AML-193 (cell line): ENCODE results near the gene FLT4.

Experiments
- DNase-seq, 2 experiments: peaks; one replicate each; lab custom pipeline; 2025; lab: John Stamatoyannopoulos, UW

Gene FLT4

DNA sequence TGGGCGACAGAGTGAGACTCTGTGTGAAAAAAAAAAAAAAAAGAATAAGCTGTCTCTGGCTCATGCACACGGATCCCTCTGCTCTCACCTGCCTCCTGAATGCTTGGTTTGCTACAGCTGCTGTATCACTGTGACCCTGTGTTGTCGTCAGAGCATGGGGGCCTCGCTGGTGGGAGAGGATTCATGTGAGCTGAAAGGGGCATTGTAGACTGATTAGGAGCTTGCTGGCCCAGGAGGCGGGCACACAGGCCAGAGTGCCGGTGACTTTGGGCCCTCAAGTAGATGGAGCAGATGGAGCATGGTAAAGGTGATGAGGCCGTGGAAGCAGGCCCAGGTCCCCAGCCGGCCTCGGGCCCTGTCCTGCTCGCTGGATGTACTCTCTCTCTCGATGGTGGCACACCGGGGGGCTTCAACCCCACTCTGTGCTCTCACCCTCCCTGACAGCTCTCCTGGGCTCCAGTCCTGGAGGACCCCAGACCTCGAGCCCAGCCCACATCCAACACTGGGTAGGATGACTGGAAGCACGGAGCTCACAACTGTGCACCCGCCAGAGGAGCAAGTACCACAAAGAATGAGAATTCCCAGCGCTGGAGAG, 7.1 kb downstream of the FLT4 start:
- DNase-seq, result no peak

DNA sequence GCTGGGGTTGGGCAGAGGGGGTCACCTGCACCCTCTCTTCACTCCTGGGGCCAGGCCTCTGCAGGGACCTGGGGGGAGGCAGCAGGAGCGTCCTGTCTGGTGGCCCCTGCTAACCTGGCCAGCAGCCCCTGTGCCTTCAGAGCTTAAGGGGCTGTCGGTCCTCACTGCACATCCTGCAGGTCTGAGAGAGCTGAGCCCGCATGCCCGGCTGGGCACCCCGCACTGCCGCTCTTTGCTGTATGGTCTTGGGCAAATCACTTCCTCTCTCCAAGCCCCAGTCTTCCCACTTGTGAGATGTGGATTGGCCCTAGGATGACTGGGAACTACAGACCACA, 7.9 kb downstream of the FLT4 start:
- DNase-seq, result no peak

DNA sequence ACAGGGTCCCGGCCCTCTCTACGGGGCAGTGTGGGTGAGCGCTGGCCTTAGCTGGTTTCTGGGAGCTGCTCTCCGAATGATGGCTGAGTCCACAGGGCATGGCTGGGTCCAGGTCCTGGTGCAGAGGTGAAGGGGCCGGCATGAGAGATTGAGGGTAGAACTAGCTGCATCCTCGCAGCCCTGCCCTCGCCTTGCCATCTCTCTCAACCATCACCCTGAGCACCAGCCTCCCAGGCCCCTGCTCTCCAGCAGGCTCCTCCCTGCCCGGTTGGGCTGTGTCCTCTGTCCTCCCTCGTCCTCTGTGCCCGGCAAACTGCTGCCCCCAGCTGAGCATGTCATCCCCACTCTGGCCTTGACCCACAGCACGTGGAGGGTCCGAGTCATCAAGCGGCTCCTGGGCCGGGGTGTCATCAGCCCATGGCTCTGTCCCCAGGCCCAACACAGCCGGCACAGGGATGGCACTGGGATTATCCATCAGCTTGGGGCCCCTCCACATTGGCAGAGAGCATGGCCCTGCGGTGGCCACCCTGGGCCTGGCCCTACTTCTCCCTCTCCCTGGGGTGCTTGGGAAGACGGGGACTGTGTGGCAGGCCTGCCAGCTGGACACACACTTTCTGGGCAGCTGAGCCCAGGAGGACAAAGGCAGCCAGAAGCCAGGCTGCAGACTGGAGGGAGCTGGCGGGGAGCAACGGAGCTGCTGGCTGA, 8.4 kb downstream of the FLT4 start:
- no peak for DNase-seq

DNA sequence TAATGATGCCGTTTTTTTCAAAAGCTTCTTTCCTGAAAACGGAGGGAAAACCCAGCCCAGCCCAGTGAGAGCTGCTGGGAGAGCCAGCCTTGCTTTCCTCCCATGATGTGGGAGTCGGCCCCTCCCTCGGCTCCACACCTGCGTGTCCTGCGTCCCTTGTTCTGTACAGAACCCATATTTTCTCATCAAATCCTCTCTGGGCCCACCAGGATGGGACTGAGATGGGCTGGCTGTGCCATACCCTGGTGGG, 8.9 kb downstream of the FLT4 start:
- no peak for DNase-seq

DNA sequence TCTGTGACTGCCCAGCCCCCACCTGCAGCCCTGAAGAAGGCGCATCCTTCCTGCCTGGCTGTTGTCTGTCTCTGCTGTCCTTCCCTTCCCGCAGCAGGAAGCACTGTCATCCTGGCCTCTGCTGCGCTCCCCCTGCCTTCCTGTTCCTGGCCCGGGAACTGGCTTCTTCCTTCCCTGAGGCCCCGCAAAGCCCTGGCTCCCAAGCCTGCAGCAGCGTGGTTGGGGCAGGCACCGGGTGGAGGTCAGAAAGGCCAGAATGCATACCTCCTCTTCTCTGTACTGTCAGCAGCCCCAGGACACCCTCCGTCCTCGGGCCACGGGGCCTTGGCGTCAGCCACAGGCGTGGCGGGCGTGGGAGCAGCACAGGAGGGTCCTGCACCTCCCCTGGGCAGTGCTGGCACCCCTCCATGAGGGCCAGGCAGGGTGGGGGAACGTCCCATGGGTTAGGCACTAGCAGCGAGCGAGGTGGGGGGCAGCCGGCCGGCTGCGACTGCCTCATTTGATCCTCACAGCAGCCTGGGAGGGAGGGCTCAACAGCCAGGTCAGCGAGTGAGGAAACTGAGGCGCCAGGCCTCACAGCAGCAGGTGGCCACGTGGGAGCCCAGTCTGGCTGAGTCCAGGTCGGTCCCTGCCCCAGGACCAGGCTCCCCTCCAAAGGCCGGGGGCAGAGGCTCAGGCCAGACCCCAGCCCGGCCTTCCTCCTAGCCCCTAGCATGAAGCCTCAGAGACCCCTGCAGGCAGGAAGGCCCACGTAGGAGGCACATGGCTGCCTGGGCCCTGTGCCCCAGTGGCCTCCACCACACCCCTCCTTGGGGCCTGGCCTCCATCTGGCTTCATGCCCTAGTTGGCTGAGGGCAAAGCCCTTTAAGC, 9.4 kb downstream of the FLT4 start:
- DNase-seq, result no peak

DNA sequence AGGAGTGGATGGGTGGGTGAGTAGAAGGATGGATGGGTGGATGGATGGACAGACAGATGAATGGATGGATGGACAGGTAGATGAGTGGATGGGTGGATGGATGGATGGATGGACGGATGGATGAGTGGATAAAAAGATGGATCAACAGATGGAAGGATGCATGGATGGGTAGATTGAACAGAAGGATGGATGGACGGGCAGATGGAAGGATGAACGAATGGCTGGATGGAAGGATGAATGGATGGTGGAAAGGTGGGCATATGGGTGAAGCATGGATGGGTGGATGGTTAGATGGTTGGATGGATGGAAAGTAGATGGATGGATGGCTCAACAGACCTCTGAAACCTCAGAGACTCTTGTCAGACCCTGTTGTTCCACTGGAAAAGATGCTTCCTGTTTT, 10.1 kb downstream of the FLT4 start:
- DNase-seq, result no peak

DNA sequence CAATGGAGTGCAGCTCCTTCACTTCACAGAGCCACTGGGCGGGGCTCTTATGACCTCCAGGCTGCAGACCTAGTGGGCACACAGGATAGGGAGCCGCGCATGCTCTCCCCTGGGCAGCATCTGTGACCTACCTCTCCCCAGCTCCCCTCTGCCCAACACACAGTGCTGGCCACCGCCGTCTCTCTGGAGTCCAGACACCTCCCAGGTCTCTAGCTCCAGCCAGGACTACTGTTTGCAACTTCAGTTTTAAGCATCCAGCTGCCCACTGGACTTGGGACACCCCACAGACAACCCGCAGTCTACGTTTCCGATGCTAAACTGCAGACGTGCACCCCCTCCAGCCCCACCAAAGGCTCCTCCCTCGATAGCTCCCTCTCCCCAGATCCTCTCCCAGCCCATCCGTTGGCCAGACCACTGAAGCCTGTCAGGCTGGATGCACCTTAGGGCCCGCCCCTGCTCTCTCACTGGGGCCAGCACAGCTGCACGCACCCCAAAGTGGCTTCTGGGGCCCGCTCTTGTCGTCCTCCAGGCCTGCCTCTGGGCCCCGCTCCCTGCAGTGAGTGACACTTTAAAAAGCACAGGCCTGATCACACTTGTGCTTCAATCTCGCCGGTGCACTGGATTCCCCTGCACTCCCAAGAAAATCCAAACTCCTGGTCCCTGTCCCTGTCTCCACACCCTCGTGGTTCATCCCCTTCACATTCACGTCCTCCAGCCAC, 11.3 kb downstream of the FLT4 start:
- no peak for DNase-seq

DNA sequence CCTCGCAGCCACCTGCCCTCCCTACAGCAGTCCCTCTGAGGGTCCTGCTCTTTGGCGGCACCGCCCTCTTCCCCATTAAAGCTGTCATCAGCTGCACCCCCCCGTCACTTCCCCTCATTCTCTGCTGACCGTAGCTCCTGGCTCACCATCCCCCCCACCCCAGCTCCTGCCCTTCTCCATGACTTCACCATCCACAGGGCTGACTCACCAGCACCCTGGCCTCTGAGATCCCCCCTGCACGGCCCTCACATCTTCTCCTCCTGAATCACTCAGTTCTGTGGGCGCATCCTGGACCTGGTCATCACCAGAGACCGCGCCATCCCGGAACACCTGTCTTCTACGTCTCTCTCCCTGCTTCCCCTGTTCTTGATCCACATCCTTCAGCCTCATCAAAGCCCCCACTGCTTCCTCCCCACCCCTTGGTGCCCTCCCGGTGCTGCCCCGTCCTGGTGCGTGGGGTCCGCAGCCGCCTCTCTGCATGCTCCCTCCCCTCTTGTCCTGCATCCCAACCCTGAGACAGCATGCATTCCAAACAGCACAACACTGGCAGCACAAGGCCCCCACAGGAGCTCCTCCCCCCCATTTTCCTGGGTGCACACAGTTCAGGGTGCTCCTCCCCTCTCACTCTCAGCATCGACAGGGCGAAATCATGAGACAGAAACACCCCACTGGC, 12.9 kb downstream of the FLT4 start:
- no peak for DNase-seq

DNA sequence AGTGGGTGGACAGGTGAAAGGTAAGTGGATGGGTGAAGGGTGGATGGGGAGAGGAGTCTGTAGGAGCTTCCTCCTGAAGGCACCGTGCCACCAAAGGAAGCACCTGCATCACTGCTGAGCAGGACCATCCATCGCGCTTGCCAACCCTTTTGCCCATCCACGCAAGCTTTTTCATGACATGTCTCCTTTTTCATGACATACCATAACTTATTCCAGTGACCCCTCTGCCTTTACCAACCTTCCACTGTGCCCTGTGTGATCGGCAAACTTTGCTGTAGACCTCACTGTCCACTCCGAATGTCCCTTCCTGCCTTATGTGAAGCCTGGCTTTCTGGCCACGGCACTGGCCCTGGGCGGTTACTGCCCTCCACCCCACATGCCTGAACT, 13.4 kb downstream of the FLT4 start:
- no peak for DNase-seq

DNA sequence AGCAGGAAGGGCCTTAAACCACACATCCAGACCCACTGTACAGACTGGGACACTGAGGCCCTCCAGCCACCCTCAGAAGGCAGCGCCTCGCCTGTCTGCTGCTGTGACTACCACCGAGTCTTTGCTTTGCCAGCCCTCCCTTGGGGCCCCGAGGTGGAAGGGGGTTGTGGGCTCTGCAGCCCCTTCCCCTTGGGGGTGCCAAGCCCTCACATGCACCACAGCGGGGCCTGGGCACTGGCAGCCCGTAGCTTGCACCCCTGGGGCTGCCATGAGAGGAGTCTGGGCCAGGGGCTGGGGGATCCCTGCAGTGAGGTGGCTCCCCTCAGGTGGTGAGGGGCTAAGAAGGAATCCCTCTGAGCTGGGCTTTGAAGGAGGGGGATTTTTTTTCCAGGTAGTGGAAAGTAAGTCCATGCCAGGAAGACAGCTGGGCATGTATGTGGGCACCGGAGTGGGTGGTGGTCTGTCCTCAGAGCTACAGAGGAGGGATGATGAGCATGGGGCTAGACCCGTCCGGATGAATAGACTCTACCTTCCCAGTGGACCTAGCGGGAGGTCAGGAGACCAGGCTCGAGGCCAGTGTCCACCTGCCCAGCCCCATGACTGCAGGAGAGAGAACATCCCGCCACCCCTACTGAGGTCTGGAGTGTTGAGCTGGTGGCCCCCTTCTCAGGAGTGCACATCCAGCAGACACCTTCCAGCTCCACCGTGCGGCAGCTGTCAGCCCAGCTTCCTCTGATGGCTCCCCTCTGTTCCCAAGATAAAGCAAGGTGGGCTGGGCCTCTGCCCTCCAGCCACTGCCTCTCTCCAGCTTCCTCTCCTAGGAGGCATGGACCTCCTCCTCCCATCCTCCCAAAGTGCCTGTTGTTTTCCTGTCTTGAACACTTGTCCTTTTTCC, 15.9 kb downstream of the FLT4 start:
- no peak for DNase-seq

DNA sequence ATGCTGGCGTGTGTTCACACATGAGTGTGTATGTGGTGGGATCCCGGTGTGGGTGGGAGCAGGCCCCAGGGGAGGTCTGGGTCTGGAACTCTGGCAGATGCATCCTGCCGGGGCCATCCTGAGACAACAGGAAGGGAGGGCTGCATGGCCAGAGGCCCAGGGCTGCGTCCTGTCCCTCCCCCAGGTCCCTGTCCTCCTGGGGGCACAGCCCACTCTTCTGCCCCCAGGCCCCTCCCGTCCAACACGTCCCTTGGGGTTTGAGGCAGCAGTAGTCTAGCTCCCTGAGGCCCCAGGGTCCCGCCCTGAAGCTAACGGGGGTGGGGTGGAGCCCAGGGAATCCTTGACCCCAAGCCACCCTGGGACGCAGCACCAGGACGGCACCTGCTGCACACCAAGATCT, 16.6 kb downstream of the FLT4 start:
- DNase-seq, result no peak

DNA sequence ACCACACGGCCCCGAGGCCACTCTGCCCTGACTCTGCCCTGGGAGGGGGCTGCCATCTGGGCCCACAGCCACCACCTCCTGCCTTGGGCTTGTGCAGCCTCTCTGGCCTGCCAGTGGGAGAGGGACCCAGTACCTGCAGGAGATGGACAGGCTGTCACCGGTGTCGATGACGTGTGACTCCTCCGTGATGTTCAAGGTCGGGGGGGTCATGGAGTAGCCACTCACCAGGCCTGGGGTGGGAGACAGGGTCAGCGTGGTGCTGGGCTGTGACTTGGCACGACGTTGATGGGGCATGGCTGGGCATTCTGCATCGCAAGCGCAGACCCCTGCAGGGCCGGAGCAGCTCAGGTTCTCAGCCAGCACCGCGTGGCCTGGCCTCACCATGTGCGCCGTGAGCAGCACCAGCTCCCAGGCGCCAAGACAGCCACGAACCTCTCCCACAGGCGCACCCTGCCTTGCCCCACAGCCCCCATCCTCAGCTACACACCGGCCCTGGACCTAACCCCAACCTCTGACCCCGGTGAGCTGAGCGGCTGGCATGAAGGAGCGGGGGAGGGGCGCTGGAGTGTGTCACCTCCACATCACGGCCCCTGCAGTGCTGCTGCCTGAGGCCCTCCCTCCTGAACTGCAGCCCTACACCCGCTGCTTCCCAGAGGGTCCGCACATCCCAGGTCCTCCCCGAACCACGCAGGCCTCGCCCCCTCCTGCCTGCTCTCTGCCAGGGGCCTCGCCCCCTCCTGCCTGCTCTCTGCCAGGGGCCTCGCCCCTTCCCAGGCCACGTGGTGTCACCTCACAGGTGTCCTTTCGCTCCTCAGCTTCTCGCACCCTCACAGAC, 17.6 kb downstream of the FLT4 start:
- peak; percentile 30 to 39 for DNase-seq

DNA sequence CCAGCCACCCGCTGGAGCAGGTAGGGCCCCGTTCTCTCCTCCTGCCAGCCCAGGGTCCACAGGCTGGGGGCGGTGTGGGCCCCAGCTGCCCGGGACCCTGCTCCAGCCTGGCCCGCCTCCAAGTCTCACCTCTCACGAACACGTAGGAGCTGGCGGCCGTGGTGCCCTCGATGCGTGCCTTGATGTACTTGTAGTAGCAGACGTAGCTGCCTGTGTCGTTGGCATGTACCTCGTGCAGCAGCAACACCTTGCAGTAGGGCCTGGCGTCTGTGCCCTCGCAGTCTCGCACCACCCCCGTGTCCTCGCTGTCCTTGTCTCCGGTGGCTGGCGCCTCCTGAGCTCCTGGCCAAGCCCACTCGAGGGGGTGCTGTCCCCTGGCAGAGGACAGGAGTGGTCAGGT, 19.0 kb downstream of the FLT4 start:
- DNase-seq, result no peak

DNA sequence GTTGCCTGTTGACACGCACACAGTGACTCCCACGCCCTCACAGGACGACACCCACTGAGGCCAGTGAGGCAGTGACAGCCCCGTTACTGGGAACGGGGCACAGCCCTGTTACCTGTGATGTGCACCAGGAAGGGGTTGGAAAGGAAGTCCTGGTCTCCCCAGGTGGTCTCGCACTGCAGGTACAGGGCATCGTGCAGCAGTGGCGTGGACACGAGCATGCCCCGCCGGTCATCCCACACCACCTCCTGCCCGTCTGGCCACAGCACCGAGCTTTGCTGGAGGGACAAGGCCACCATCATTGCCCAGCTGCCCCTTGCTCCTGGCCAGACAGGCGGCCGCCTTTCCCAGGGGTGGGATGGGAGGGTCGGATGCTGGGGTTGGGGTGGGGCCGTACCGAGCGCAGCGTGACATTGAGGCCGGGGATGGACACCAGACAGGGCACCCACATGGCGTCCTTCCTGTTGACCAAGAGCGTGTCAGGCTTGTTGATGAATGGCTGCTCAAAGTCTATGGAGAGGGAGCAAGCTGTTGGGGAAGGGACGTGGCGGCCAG, 19.5 kb downstream of the FLT4 start:
- DNase-seq, result no peak

DNA sequence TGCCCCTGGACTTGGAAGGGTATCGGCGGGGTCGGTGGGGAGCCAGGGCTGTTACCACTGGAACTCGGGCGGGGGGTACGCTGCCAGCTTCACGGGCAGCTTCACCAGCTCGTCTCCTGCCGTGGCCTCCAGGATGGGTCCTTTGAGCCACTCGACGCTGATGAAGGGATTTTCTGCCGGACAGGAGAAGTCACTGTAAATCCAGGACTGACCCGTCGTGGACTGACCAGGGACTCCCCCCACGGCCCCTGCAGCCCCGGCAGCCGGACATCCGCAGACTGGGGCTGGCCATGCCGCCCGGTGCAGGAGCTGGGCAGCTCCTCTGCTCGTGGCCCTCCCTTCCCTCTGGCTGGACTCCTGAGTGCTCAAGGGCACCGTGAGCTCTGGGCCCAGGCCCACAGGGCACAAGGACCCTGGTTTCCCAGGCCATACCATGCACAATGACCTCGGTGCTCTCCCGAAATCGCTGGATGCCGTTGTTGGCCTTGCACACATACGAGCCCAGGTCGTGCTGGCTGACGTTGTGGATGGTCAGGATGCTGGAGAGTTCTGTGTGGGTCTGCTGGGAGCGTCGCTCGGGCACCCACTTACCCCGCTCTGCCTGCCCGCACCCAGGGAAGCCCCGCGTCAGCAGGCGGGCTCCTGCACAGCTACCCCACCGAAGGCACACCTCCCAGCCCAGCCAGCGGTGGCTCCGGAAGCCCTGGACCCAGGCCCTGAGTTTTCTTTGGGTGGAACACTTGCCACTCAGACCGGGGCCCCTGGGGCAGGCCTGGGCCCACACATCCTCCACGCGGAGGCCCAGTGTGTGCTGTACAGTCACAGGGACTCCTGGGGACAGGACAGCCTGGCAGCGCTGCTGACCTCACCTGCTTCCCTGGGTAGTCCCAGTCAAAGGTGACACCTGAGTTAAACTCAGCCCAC, 20.3 kb downstream of the FLT4 start:
- no peak for DNase-seq

DNA sequence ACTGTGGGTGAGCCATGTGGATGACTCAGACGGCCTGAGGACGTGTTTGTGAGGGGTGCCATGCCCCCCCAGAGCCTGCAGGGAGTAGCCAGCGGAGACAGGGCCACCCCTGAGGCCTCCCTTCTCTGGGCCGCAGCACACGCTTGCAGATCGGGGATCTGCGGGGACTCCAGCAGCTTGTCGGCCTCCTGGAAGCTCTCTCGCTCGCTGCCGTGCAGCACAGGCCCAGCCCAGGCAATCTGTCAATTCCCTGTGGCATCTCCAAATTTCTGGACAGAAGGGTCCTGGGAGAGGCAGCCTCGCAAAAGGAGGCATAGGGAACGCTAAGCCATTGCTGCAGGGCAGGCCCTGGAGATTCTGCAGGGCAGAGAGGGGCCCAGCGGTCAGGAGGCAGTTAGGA, 21.2 kb downstream of the FLT4 start:
- no peak for DNase-seq

DNA sequence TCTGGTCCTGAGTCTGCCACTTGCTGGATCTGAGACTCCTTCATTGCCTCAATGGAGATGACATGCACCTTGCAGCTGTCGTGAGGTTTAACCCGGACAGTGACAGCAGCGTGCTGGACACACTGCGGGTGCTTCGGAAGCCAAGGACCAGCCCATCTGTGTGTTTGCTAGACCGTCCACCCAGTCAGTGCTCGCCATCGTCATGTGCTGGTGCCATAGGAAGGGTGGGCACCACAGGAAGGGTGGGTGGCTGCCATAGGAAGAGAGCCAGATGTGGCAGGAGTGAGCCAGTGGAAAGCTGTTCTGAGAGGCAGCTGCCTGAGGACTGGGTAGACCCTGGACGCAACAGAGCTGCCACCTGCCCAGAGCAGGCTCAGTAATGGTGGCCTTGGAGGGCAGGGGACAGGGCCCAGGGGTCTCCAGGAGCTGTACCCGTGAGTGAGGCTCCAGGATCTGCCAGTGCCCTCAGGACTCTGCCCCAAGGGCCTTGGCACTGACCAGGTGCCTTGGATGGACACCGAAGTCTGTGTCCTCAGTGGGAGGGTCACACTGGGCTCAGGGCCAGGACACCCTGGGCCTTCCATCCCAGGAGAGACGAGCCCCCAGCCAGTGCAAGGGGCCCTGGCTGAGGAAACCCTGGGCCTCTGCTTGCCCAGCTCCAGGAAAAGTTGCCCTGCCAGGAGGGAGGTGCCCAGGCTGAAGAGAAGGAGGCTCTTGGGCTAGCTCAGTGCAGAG, 21.8 kb downstream of the FLT4 start:
- DNase-seq, result no peak

DNA sequence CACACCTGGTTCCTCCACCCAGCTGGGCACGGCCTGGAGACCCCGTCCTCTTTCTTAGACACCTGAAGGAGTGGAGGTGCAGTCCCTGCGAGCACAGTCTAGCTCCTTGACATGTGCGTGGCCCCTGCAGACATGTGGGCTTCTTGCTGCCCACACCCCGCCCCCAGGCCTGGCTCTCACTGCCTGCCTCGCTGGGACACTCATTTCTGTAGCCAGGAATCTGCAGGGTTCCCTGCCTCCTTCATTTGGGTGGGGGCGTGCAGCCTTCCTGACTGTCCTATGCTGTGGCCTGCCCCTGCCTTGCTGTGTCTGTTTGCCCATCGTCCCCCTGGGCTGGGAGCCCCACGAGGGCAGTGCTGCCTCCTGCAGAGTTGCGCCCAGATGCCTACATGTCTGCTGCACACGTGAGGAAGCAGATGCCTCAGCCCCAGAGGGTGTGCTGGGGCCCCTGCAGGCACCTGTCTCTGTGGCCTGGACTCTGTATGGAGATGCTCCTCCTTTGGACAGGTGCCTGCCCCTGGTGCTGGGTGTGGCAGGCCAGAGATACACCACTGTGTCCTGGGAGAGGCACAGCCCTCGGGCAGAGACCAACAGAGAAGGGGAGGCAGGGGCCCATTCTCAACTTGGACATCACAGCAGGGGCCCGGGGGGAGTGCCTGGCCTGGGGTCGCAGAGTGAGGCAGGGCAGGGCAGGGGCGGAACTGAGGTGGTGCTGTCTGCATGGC, 22.6 kb downstream of the FLT4 start:
- no peak for DNase-seq
